Nephron (organoid): ENCODE measurements around the gene MPZL1.

Source experiments
- H3K27ac Mint-ChIP-seq, 3 experiments: 2 replicates each; pipeline ENCODE4 v1.8.0; 2020; ENCODE audit warnings: mixed read lengths in 3 of 3, mild to moderate bottlenecking in 2 of 3, moderate library complexity in 1 of 3
- H3K27me3 Mint-ChIP-seq: 2 replicates; pipeline ENCODE4 v1.8.0; 2021; ENCODE audit warnings: low read depth, mild to moderate bottlenecking, moderate library complexity, mixed read lengths
- H3K36me3 Mint-ChIP-seq: 2 replicates; pipeline ENCODE4 v1.8.0; 2020; ENCODE audit warnings: low read depth, mixed read lengths
- H3K4me1 Mint-ChIP-seq: 2 replicates; pipeline ENCODE4 v1.8.0; 2020; ENCODE audit warnings: mixed read lengths
- H3K4me3 Mint-ChIP-seq, 3 experiments: 2 replicates each; pipeline ENCODE4 v1.8.0; 2020; ENCODE audit warnings: mild to moderate bottlenecking in 3 of 3, mixed read lengths in 3 of 3, moderate library complexity in 2 of 3
- H3K9me3 Mint-ChIP-seq: 2 replicates; pipeline ENCODE4 v1.8.0; 2020; ENCODE audit warnings: mixed read lengths
- CTCF ChIP-seq, 3 experiments: fragments of 200-600 bp; sonication (generic); IDR thresholded peaks; one replicate each; pipeline ENCODE4 v1.5.0; 2021; ENCODE audit warnings: antibody characterized with exemption in 3 of 3; ENCODE audit not compliant: unreplicated experiment in 3 of 3

The MPZL1 gene

GRCh38 chr1:167711797-167712196 is 10.0 kb upstream of the MPZL1 start:
- no peak overlapping the region for H3K4me3 Mint-ChIP-seq
- no peaks in the 10 kb centered on the region for H3K36me3 Mint-ChIP-seq
- H3K27ac Mint-ChIP-seq = no peak overlapping the region
- peaks cover 18% of the 10 kb centered on the region for H3K27me3 Mint-ChIP-seq
- no peak for TF ChIP-seq CTCF (IDR thresholded peaks at IDR 0.05; ENCODE audit: unreplicated experiment in 3 of 3)
- H3K4me1 Mint-ChIP-seq = peaks cover 4% of the 10 kb centered on the region
- H3K9me3 Mint-ChIP-seq = no peaks in the 10 kb centered on the region

GRCh38 chr1:167713330-167714081 is 8.3 kb upstream of the MPZL1 start:
- peak overlapping the region in 2 of 3 experiments; percentile 19 to 54 for H3K27ac Mint-ChIP-seq
- H3K36me3 Mint-ChIP-seq = no peaks in the 10 kb centered on the region
- H3K27me3 Mint-ChIP-seq = peaks cover 18% of the 10 kb centered on the region
- no peaks in the 10 kb centered on the region for H3K4me1 Mint-ChIP-seq
- peak overlapping the region; percentile 92 to 95 (median 92) for H3K4me3 Mint-ChIP-seq
- no peak for TF ChIP-seq CTCF (IDR thresholded peaks at IDR 0.05; ENCODE audit: unreplicated experiment in 3 of 3)
- H3K9me3 Mint-ChIP-seq = no peaks in the 10 kb centered on the region

- no peaks in the 10 kb centered on the region for H3K4me1 Mint-ChIP-seq
- H3K36me3 Mint-ChIP-seq = no peaks in the 10 kb centered on the region
- no peak for TF ChIP-seq CTCF (IDR thresholded peaks at IDR 0.05; ENCODE audit: unreplicated experiment in 3 of 3)
- peaks cover 17% of the 10 kb centered on the region for H3K27me3 Mint-ChIP-seq
- no peak overlapping the region for H3K27ac Mint-ChIP-seq
- no peaks in the 10 kb centered on the region for H3K9me3 Mint-ChIP-seq
- peak overlapping the region; percentile 92 to 95 (median 92) for H3K4me3 Mint-ChIP-seq
Observed at GRCh38 chr1:167714098-167714438, 7.7 kb upstream of the MPZL1 start.

- peak overlapping the region; percentile 33 to 81 (median 69) for H3K27ac Mint-ChIP-seq
- H3K4me1 Mint-ChIP-seq = no peaks in the 10 kb centered on the region
- H3K9me3 Mint-ChIP-seq = no peaks in the 10 kb centered on the region
- no peaks in the 10 kb centered on the region for H3K36me3 Mint-ChIP-seq
- H3K4me3 Mint-ChIP-seq = peak overlapping the region; percentile 92 to 95 (median 92)
- peaks cover 20% of the 10 kb centered on the region for H3K27me3 Mint-ChIP-seq
- no peak for TF ChIP-seq CTCF (IDR thresholded peaks at IDR 0.05; ENCODE audit: unreplicated experiment in 3 of 3)
Observed at GRCh38 chr1:167714439-167715156, 7.2 kb upstream of the MPZL1 start.

GRCh38 chr1:167715157-167715999 is 6.4 kb upstream of the MPZL1 start:
- no peaks in the 10 kb centered on the region for H3K4me1 Mint-ChIP-seq
- H3K4me3 Mint-ChIP-seq = peak overlapping the region; percentile 92 to 95 (median 92)
- peaks cover 20% of the 10 kb centered on the region for H3K27me3 Mint-ChIP-seq
- H3K36me3 Mint-ChIP-seq = no peaks in the 10 kb centered on the region
- no peaks in the 10 kb centered on the region for H3K9me3 Mint-ChIP-seq
- TF ChIP-seq CTCF (IDR thresholded peaks at IDR 0.05; ENCODE audit: unreplicated experiment in 3 of 3) = peak; percentile 91 to 96 (median 92)
- H3K27ac Mint-ChIP-seq = peak overlapping the region; percentile 33 to 81 (median 69)
